ENCODE results near the gene ELL2. TPM values are rescaled to one million over a fixed set of nuclear protein-coding genes. Genes with fewer than 3 reads are reported as not detected.

ELL2 gene
- total and polyA plus RNA-seq, 9 of the 15 experiments (the other 6 are each of a cell fraction or from before 2014, with no cell fraction given): 4.3 to 18.3 (median 14.5) TPM

- WGBS (ENCODE audit: insufficient coverage, low coverage, missing lambda C conversion rate): 94% methylated on average over 1 of the region's 1 CpG
- H3K27ac ChIP-seq (ENCODE audit: extremely low read depth, low read depth, low read length): no peak overlapping the region
- H3K27me3 ChIP-seq (ENCODE audit: control insufficient read depth in 2 of 2, insufficient read depth in 2 of 2, low read length in 2 of 2): no peaks in the 10 kb centered on the region
- in situ Hi-C loops (cut with MboI): no loop called here
- ATAC-seq (no peak), FAIRE-seq (no peak), DNase-seq (ENCODE audit: extremely low read depth in 1 of 4, low spot score in 3 of 4) (no peak)
- TF ChIP-seq MYC (IDR thresholded peaks at IDR 0.05; ENCODE audit: low read depth, low read length) (no peak), MYC (CRISPR knock-in tag; IDR thresholded peaks at IDR 0.05; ENCODE audit: borderline replicate concordance, low read depth) (no peak), SREBF2 (CRISPR knock-in tag; IDR thresholded peaks at IDR 0.05) (no peak), ZFPM2 (CRISPR knock-in tag; IDR thresholded peaks at IDR 0.05) (no peak), CHD2 (IDR thresholded peaks at IDR 0.05; ENCODE audit: low read depth, low read length) (no peak)
- TF ChIP-seq, protein P1, sequence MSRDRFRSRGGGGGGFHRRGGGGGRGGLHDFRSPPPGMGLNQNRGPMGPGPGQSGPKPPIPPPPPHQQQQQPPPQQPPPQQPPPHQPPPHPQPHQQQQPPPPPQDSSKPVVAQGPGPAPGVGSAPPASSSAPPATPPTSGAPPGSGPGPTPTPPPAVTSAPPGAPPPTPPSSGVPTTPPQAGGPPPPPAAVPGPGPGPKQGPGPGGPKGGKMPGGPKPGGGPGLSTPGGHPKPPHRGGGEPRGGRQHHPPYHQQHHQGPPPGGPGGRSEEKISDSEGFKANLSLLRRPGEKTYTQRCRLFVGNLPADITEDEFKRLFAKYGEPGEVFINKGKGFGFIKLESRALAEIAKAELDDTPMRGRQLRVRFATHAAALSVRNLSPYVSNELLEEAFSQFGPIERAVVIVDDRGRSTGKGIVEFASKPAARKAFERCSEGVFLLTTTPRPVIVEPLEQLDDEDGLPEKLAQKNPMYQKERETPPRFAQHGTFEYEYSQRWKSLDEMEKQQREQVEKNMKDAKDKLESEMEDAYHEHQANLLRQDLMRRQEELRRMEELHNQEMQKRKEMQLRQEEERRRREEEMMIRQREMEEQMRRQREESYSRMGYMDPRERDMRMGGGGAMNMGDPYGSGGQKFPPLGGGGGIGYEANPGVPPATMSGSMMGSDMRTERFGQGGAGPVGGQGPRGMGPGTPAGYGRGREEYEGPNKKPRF (IDR thresholded peaks at IDR 0.05; ENCODE audit: low read depth, low read length): no peak
- intact Hi-C loops (cut with micrococcal nuclease): loop anchor here (10.0 kb wide), 1 partner anchor 214 kb away; no protein-coding TSS in a partner anchor
- H3K4me2 ChIP-seq (ENCODE audit: insufficient read depth, low read length): no peak overlapping the region
- H3K79me2 ChIP-seq (ENCODE audit: control insufficient read depth, insufficient read depth, low read length): peaks cover 42% of the 10 kb centered on the region
- no peaks in the 10 kb centered on the region; the same call in 2 of the 3 replicates for H3K36me3 ChIP-seq (ENCODE audit: control insufficient read depth, insufficient read depth, low read length)
- H4K20me1 ChIP-seq (replicated peaks; ENCODE audit: control insufficient read depth, insufficient read depth, low read length): no peaks in the 10 kb centered on the region
- no peak overlapping the region for H3K9ac ChIP-seq (ENCODE audit: insufficient read depth in 1 of 2, low read depth in 2 of 2, low read length in 2 of 2)
- no peak overlapping the region for H3K4me3 ChIP-seq
- no TSS peak for BruUV-seq (replicated peaks)
- POLR2A ChIA-PET: no interaction called here
- no peaks in the 10 kb centered on the region for H3K9me3 ChIP-seq (replicated peaks; ENCODE audit: control insufficient read depth, insufficient read depth, low read depth, low read length)
- no peaks in the 10 kb centered on the region for H3K9me1 ChIP-seq (ENCODE audit: control insufficient read depth, insufficient read depth, low read length)
- peaks cover 9 to 62% of the 10 kb centered on the region in 2 experiments for H3K4me1 ChIP-seq (replicated peaks in 1 of 2; ENCODE audit: control insufficient read depth in 2 of 2, insufficient read depth in 2 of 2, low read length in 2 of 2)
- CTCF ChIA-PET (ENCODE audit: low intra/inter-chr PET ratio): no interaction called here
- no peak overlapping the region for H2AFZ ChIP-seq (ENCODE audit: low read depth, low read length)
Measured at GRCh38 chr5:95938766-95939165, 22.9 kb downstream of the ELL2 start.

All from K562 (cell line).